GM19467 (cell line): ENCODE results near the gene LY6G5B.

ENCODE experiments used
- ATAC-seq: cut with Tn5 transposase; IDR thresholded peaks from one replicate; pipeline ENCODE4 v1.9.1; 2021; ENCODE audit warnings: mild to moderate bottlenecking, moderate library complexity; ENCODE audit not compliant: unreplicated experiment

Gene LY6G5B

GRCh38 chr6:31669676-31670075 lies at the start of gene LY6G5B:
LY6G5B (plus strand) TSS chr6:31669976; CDS start chr6:31670951, 975 bp downstream.
- no peak for ATAC-seq

GRCh38 chr6:31620586-31621319 lies 49.0 kb upstream of the LY6G5B start, which contains the start of gene PRRC2A:
PRRC2A (plus strand) TSS chr6:31620715; CDS start chr6:31622790, 2,075 bp downstream.
- ATAC-seq, result peak; percentile 26

GRCh38 chr6:31621320-31621939 lies 48.3 kb upstream of the LY6G5B start:
- ATAC-seq, result no peak

- ATAC-seq, result no peak
Observed at GRCh38 chr6:31621991-31622390, 47.8 kb upstream of the LY6G5B start.

- no peak for ATAC-seq
Observed at GRCh38 chr6:31622684-31623091, 47.1 kb upstream of the LY6G5B start.

GRCh38 chr6:31624070-31624469 lies 45.7 kb upstream of the LY6G5B start:
- no peak for ATAC-seq

GRCh38 chr6:31626952-31627351 lies 42.8 kb upstream of the LY6G5B start:
- no peak for ATAC-seq

- no peak for ATAC-seq
Observed at GRCh38 chr6:31627690-31628287, 42.0 kb upstream of the LY6G5B start.

GRCh38 chr6:31629014-31629413 lies 40.8 kb upstream of the LY6G5B start:
- no peak for ATAC-seq

- ATAC-seq, result no peak
Observed at GRCh38 chr6:31630177-31630934, 39.4 kb upstream of the LY6G5B start.

- no peak for ATAC-seq
Observed at GRCh38 chr6:31631209-31631608, 38.6 kb upstream of the LY6G5B start.

GRCh38 chr6:31631681-31632278 lies 38.0 kb upstream of the LY6G5B start:
- no peak for ATAC-seq

GRCh38 chr6:31632279-31632946 lies 37.4 kb upstream of the LY6G5B start:
- ATAC-seq, result no peak

GRCh38 chr6:31633447-31633846 lies 36.3 kb upstream of the LY6G5B start:
- ATAC-seq, result no peak

- ATAC-seq, result no peak
Observed at GRCh38 chr6:31634131-31634530, 35.6 kb upstream of the LY6G5B start.

- ATAC-seq, result no peak
Observed at GRCh38 chr6:31634969-31635575, 34.7 kb upstream of the LY6G5B start.

GRCh38 chr6:31636698-31637596 lies 32.8 kb upstream of the LY6G5B start:
- no peak for ATAC-seq

GRCh38 chr6:31639043-31639442 lies 30.7 kb upstream of the LY6G5B start:
- no peak for ATAC-seq

GRCh38 chr6:31639449-31639861 lies 30.3 kb upstream of the LY6G5B start:
- no peak for ATAC-seq
